ENCODE data around the gene CLIP3.
A peak's percentile ranks its signal among the peaks of the same experiment; 100 is the strongest.

Gene CLIP3

DNA sequence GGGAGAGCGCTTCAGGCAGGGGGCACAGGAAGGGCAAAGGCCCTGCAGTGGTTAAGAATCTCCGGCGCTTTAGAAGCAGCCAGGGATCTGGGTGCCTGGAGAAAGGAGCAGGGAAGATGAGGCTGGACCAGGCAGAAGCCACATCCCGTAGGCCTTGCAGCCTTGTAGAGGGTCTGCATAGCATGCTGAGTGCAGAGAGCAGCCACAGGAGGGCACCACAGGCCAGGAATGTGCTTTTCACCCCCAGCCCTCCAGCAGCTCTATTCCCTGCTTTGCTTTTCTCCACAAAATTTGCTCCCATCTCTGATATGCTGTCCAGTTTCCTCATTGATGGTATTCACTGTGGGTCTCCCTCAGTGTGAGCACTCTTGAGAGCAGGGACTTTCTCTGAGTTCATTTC lies 27.8 kb upstream of the CLIP3 start:
- peak in 1 of 2 experiments; percentile 11 for DNase-seq (ENCODE audit: low read depth in 1 of 2, low spot score in 1 of 2)
- no peak overlapping the region for H3K27ac ChIP-seq (replicated peaks)
- H3K4me3 ChIP-seq (replicated peaks; ENCODE audit: insufficient read depth, low read length) = no peak overlapping the region
- TF ChIP-seq GABPA (IDR thresholded peaks at IDR 0.05; ENCODE audit: low read depth) (no peak), SPI1 (IDR thresholded peaks at IDR 0.05; ENCODE audit: borderline replicate concordance, low read depth) (no peak)
- TF ChIP-seq, protein P1, sequence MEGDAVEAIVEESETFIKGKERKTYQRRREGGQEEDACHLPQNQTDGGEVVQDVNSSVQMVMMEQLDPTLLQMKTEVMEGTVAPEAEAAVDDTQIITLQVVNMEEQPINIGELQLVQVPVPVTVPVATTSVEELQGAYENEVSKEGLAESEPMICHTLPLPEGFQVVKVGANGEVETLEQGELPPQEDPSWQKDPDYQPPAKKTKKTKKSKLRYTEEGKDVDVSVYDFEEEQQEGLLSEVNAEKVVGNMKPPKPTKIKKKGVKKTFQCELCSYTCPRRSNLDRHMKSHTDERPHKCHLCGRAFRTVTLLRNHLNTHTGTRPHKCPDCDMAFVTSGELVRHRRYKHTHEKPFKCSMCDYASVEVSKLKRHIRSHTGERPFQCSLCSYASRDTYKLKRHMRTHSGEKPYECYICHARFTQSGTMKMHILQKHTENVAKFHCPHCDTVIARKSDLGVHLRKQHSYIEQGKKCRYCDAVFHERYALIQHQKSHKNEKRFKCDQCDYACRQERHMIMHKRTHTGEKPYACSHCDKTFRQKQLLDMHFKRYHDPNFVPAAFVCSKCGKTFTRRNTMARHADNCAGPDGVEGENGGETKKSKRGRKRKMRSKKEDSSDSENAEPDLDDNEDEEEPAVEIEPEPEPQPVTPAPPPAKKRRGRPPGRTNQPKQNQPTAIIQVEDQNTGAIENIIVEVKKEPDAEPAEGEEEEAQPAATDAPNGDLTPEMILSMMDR (IDR thresholded peaks at IDR 0.05; ENCODE audit: insufficient read depth, low read length) = peak; percentile 36
- H3K27me3 ChIP-seq (ENCODE audit: insufficient read depth, poor library complexity, severe bottlenecking) = no peaks in the 10 kb centered on the region

GRCh38 chr19:36059180-36059910 lies 26.7 kb upstream of the CLIP3 start:
- DNase-seq (ENCODE audit: low read depth in 1 of 2, low spot score in 1 of 2) = no peak
- Histone ChIP-seq H3K27me3 (ENCODE audit: insufficient read depth, poor library complexity, severe bottlenecking) (no peaks in the 10 kb centered on the region), H3K4me3 (replicated peaks; ENCODE audit: insufficient read depth, low read length) (no peak overlapping the region), H3K27ac (replicated peaks) (no peak overlapping the region)
- TF ChIP-seq POLR2AphosphoS5 (IDR thresholded peaks at IDR 0.05; ENCODE audit: low read depth) = no peak
- TF ChIP-seq, protein P1 (IDR thresholded peaks at IDR 0.05; ENCODE audit: insufficient read depth, low read length) = no peak
- TF ChIP-seq SPI1 (IDR thresholded peaks at IDR 0.05; ENCODE audit: borderline replicate concordance, low read depth) = no peak
- no peak for TF ChIP-seq GABPA (IDR thresholded peaks at IDR 0.05; ENCODE audit: low read depth)
- TF ChIP-seq REST (IDR thresholded peaks at IDR 0.05; ENCODE audit: insufficient replicate concordance, low read depth) = no peak

- TF ChIP-seq, protein P1 (IDR thresholded peaks at IDR 0.05; ENCODE audit: insufficient read depth, low read length) = no peak
- TF ChIP-seq REST (IDR thresholded peaks at IDR 0.05; ENCODE audit: insufficient replicate concordance, low read depth) (no peak), GABPA (IDR thresholded peaks at IDR 0.05; ENCODE audit: low read depth) (no peak), SPI1 (IDR thresholded peaks at IDR 0.05; ENCODE audit: borderline replicate concordance, low read depth) (no peak), POLR2AphosphoS5 (IDR thresholded peaks at IDR 0.05; ENCODE audit: low read depth) (no peak)
- no peak overlapping the region for H3K4me3 ChIP-seq (replicated peaks; ENCODE audit: insufficient read depth, low read length)
- no peaks in the 10 kb centered on the region for H3K27me3 ChIP-seq (ENCODE audit: insufficient read depth, poor library complexity, severe bottlenecking)
- H3K27ac ChIP-seq (replicated peaks) = no peak overlapping the region
- DNase-seq (ENCODE audit: low read depth in 1 of 2, low spot score in 1 of 2) = no peak
These were observed 26.0 kb upstream of the CLIP3 start for GRCh38 chr19:36058481-36059179.
